ENCODE data around the gene CRKL. TPM values are rescaled to one million over a fixed set of nuclear protein-coding genes. Genes with fewer than 3 reads are reported as not detected.

CRKL gene
- total RNA-seq, 1 experiment from 2014 or later = 106 TPM

DNA sequence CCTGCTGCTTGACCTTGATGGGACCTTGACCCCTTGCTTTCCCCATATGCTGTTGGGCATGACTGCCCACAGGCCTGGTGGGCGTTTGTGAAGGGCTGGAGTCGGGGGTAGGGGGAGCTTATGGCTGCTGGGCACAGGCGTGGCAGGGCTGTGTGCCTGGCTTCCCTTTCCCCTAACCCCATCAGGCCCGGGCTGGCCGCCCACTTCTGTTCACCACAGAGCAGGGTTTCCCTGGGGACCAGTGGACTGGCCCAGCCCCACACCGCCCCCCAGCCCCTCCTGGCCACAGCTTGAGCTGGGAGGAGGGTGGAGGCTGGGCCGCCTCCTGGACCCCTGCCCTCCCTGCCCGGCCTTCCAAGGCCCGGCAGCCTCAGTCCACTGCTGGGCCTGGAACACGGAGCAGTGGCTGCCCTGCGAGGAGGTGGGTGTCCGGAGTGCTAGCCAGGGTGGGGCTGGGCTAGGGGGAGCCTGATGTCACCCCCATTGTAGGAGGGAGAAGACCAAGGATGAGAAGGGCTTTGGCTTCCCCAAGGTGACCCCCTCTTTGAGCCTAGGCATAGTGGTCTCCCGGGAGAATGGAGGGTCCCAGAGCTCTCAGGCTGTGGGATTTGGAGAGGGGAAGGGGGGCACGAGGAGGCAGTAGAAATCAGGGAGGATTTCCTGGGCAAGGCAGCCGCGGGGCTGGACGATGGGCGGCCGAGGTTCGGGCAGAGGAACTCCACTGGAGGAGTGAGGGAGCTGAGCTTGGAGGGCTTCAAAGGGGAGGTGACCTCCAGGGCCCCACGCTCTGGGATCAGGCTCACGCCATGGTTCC, 49.9 kb downstream of the CRKL start, which contains the start of gene AIFM3:
TSS of gene AIFM3 (plus strand) at position 373 of the 814 bp plus-strand sequence. CDS start 690 bp downstream, outside the sequence.
- peaks cover 93% of the 10 kb centered on the region for H3K27me3 Mint-ChIP-seq (ENCODE audit: low read depth)
- Histone ChIP-seq H3K9me3 (ENCODE audit: control insufficient read depth, low read depth, low read length) (no peaks in the 10 kb centered on the region), H3K27me3 (ENCODE audit: insufficient read depth, low read length) (peaks cover 31% of the 10 kb centered on the region; the same call in 1 of the 2 replicates), H3K4me2 (ENCODE audit: insufficient read depth, insufficient read length, low read length) (no peak within 1 kb of the TSS), H2BK20ac (ENCODE audit: low read depth, low read length, poor library complexity, severe bottlenecking) (no peak within 1 kb of the TSS), H3K79me2 (ENCODE audit: insufficient read depth, low read length) (no peaks in the 10 kb centered on the region), H4K91ac (ENCODE audit: insufficient read length, low read depth, low read length) (no peak within 1 kb of the TSS), H4K20me1 (ENCODE audit: control insufficient read depth, insufficient read depth, insufficient read length) (no peaks in the 10 kb centered on the region), H3K56ac (ENCODE audit: insufficient read length, low read depth, low read length) (no peak within 1 kb of the TSS), H2AK5ac (ENCODE audit: insufficient read length, low read length) (no peak within 1 kb of the TSS), H3K23me2 (ENCODE audit: insufficient read length, low read depth, low read length, poor library complexity, severe bottlenecking) (no peaks in the 10 kb centered on the region), H3K27ac (ENCODE audit: insufficient read length, low read depth, low read length) (no peak within 1 kb of the TSS), H3K9ac (ENCODE audit: extremely low read depth, insufficient read length, low read length) (no peak within 1 kb of the TSS), H2BK15ac (ENCODE audit: low read depth, low read length) (no peak within 1 kb of the TSS), H2BK120ac (ENCODE audit: low read depth, low read length, poor library complexity, severe bottlenecking) (no peak within 1 kb of the TSS), H3K79me1 (ENCODE audit: insufficient read depth, low read depth, low read length, poor library complexity, severe bottlenecking) (no peaks in the 10 kb centered on the region), H3K4ac (ENCODE audit: low read depth, low read length) (no peak within 1 kb of the TSS), H3T11ph (ENCODE audit: low read length) (no peak within 1 kb of the TSS), H2BK5ac (ENCODE audit: insufficient read length, low read length) (no peak within 1 kb of the TSS), H3K4me1 (ENCODE audit: insufficient read depth, low read length) (no peaks in the 10 kb centered on the region; the same call in 1 of the 2 replicates), H2BK12ac (ENCODE audit: insufficient read length, low read depth, low read length) (no peak within 1 kb of the TSS), H3K18ac (ENCODE audit: insufficient read length, low read depth, low read length) (no peak within 1 kb of the TSS), H3K14ac (ENCODE audit: insufficient read depth, low read length) (no peak within 1 kb of the TSS), H4K8ac (replicated peaks; ENCODE audit: insufficient read length, low read depth, low read length) (no peak within 1 kb of the TSS), H4K5ac (ENCODE audit: insufficient read length, low read depth, low read length) (no peak within 1 kb of the TSS), H3K23ac (ENCODE audit: insufficient read length, low read depth, low read length) (no peak within 1 kb of the TSS), H2AFZ (ENCODE audit: low read length) (no peak within 1 kb of the TSS)
- no peaks in the 10 kb centered on the region; a peak in 1 of 5 replicates for H3K9me3 Mint-ChIP-seq
- WGBS (ENCODE audit: extremely low coverage, insufficient read length, low lambda C conversion rate) = no CpG with 5 or more reads among the region's 22 CpGs
- H3K4me1 Mint-ChIP-seq = peaks cover 23 to 36% of the 10 kb centered on the region in 2 experiments
- no peak for DNase-seq
- H3K4me3 Mint-ChIP-seq = peak within 1 kb of the TSS in 1 of 2 experiments; percentile 56; a peak in 3 of 5 replicates
- TF ChIP-seq, protein P1, sequence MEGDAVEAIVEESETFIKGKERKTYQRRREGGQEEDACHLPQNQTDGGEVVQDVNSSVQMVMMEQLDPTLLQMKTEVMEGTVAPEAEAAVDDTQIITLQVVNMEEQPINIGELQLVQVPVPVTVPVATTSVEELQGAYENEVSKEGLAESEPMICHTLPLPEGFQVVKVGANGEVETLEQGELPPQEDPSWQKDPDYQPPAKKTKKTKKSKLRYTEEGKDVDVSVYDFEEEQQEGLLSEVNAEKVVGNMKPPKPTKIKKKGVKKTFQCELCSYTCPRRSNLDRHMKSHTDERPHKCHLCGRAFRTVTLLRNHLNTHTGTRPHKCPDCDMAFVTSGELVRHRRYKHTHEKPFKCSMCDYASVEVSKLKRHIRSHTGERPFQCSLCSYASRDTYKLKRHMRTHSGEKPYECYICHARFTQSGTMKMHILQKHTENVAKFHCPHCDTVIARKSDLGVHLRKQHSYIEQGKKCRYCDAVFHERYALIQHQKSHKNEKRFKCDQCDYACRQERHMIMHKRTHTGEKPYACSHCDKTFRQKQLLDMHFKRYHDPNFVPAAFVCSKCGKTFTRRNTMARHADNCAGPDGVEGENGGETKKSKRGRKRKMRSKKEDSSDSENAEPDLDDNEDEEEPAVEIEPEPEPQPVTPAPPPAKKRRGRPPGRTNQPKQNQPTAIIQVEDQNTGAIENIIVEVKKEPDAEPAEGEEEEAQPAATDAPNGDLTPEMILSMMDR (conservative IDR thresholded peaks at IDR 0.05) = no peak
- no peak within 1 kb of the TSS for H3K27ac Mint-ChIP-seq
- H3K36me3 Mint-ChIP-seq (ENCODE audit: insufficient read depth in 1 of 3, low read depth in 3 of 3) = no peaks in the 10 kb centered on the region; a peak in 1 of 7 replicates
